HS-27A (cell line): ENCODE results near the gene SLC6A12.

Experiments
- DNase-seq: peaks from one replicate; pipeline ENCODE4 v3.0.0-alpha.2; 2012; ENCODE audit warnings: low read depth, missing footprints

Gene SLC6A12

GRCh38 chr12:163406-163986 lies 50.5 kb downstream of the SLC6A12 start:
- DNase-seq: no peak

DNA sequence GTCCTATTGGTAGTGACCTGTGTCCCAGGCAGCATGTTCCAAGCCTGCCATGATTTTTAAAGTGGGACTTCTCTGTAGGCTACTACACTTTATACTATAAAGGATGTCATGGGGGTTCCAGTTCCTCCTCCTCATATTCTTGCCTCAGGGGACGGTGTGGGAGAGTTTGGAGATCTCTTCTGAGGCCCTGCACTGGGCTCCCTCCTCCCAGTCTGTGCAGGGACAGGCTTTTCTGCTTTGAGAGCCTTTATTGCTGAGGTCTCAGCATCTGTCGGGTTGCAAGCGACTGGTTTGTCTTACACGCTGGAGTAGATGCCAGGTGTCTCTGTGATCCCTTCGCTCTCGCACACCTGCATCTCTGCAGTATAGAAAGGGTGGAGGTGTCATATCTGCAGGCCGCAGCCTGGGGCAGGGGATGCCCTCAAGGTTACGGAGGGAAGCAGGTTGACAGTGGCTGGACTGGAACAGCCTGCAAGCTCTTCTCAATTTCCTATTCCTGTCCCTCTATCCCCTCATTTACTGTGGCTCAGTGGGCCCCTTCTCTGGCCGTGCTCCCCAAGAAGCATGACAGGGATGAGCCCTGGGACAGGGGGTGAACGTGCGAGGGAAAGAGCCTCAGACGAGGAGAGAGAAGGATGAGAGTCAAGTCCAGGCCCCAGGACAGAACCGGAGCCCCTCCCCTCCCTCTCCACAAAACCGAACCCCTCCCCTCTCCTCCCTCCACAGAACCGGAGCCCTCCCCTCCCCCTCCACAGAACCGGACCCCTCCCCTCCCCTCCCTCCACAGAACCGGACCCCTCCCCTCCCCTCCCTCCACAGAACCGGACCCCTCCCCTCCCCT lies 51.3 kb downstream of the SLC6A12 start:
- no peak for DNase-seq

GRCh38 chr12:161823-162222 lies 52.1 kb downstream of the SLC6A12 start:
- DNase-seq: no peak

DNA sequence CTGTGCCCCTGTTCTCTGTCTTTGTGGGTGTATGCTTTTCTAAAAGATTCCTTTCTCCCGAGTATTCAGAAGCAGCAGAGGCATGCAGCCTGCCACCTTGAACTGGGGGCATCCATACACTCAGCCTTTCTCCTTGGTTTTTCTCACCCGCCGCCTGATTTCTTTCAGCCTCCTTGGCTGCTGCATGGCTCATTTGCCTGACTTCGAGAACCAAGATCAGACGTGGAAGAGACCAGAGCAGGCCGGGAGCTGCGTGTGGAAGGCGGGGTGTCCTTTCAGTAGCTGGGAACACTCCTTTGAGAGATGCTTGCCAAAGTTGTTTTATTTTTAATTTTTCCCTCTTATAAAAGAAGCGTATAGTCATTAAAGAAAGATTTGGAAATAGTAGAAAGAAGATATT lies 53.1 kb downstream of the SLC6A12 start:
- no peak for DNase-seq

GRCh38 chr12:159156-159782 lies 54.7 kb downstream of the SLC6A12 start:
- DNase-seq: no peak

DNA sequence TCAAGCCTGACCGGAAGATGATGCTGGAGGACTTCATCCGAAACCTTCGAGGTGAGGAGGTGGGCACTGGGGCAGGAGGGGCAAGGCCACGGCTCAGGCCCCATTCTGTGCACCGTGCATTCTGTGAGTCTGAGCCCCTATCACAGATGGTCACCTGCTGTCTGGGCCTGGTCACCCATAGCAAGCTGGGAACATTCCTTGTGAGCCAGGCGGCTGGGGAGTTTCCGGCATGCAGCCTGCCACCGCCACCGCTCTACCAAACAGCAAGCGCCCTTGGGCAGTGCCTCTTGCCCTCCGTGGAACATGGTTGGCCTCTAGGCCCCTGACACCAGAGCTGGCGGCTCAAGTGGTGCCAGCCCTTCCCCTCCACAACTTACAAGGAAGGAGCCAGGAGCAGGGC lies 56.3 kb downstream of the SLC6A12 start:
- DNase-seq: no peak

DNA sequence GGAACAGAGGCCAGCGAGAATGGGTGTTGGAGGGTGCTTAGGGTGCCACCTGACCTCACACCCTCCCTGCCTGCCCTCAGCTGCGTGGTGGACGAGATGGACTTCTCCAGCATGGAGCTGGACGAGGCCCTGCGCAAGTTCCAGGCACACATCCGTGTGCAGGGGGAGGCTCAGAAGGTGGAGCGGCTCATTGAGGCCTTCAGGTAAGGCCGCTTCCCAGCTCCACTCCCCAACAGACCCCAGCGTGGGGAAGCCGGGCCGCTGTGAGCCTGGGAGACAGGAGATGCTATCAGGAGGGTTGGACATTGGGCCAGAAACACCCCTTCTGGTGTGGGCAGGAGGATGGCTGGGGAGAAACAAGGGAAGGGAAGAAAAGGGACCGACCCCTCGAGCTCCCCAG lies 57.0 kb downstream of the SLC6A12 start:
- DNase-seq: no peak

- no peak for DNase-seq
Measured at GRCh38 chr12:155646-156045, 58.3 kb downstream of the SLC6A12 start.

GRCh38 chr12:155006-155405 lies 59.0 kb downstream of the SLC6A12 start:
- no peak for DNase-seq

DNA sequence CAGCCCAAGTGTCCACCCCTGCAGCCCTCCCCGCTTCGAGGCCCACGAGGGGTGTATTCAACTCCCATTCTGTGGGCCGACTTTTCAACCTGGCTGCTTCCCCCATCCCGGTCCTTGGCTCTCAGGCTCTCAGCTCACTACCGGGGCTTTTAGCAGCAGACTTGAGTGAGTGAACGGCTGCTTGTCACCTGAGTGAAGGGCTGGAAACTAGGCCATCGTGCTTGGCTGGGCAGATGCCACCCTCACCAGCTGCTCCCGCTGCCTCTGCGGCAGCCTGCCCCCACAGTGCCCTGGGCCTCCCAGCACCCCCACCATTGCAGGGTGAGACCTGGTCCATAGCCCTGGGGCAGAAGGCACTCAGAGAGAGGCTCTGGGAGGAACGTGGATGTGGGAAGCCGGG lies 59.9 kb downstream of the SLC6A12 start:
- DNase-seq: no peak

GRCh38 chr12:153080-153746 lies 60.7 kb downstream of the SLC6A12 start:
- DNase-seq: peak; percentile 15

DNA sequence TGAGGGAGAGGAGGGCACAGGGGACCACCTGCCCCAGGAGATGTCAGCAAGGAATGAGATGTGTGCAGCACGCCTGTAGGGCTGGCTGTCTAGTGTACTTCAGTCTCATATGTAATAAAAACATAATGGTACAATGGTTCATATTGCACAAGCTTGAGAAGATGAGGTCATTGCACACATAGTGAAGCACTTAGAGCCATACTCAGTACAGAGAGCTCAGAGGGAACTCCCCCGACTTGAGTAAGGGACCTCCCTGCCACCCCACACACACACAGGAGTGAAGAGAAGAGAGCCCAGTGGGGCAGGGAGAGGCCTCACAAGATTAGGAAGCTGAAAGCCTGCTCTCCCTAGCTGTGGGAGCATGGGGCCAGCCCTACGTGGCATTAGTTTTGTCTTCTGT lies 61.5 kb downstream of the SLC6A12 start:
- no peak for DNase-seq

DNA sequence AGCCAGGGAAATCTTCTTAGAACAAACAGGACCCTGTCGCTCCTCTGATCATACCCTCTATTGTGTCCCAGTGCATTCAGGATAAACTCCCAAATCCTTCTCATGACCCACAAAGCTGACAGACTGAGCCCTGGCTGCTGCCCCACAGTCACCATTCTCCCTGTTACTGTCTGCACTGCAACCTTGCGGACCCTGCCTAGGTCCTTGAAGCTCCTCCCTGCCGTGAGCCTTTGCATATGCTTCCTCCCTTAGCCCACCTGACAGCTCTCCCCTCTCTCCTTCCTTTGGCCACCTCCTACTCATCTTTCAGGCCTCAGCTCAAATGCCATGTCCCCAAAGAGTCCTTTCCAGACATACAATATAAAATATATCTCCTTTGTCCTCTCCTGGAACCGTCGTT lies 62.4 kb downstream of the SLC6A12 start:
- DNase-seq: no peak

GRCh38 chr12:148676-149416 lies 65.1 kb downstream of the SLC6A12 start:
- DNase-seq: no peak

GRCh38 chr12:147242-147641 lies 66.7 kb downstream of the SLC6A12 start:
- DNase-seq: no peak

- DNase-seq: no peak
Measured at GRCh38 chr12:145369-145960, 68.5 kb downstream of the SLC6A12 start.

GRCh38 chr12:144650-145284 lies 69.2 kb downstream of the SLC6A12 start:
- no peak for DNase-seq

DNA sequence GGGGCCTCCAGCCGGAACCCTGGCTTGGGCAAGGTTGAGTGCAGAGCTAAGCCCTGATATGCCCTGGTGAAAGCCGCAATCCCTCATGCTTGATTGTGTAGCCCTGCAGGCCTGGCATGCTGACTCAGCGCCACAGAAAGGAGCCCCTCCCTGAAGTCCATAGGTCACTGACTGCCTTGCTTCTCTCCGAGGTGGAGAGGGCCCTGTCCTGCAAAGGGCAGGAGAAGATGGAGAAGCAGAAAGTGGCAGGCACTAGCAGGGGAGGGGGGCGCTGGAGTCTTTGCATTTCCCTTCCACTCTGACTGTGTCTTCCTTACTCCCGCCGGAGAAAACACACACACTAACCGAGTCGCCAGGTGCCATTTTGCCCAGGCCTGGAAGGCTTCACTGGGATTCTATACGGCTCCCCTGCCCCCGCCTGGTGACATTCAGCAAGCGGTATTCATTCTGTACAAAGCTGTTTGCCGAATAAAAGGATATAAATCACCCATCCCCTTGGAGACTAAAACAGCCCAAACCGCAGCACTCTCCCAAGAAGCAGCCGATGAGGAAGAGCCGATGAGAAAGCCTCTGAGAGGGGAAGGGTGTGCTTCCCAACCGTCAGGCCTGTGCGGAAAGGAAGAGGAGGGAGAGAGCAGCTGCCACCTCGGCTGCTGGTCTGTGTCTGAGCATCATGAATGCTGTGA lies 69.8 kb downstream of the SLC6A12 start:
- no peak for DNase-seq

- DNase-seq: no peak
Measured at GRCh38 chr12:140162-140561, 73.8 kb downstream of the SLC6A12 start.
